Sigmoid colon (tissue), 7 donors: ENCODE measurements around the gene DOCK1. TPM values are rescaled to one million over a fixed set of nuclear protein-coding genes. Genes with fewer than 3 reads are reported as not detected.
"Not testable (repeated sequence)": the region's sequence is repeated elsewhere in the genome, so short reads cannot be mapped to it uniquely, and the experiment has no call there.

Experiments used
- DNase-seq: peaks from one replicate; pipeline ENCODE4 v3.0.0-alpha.2; 2019
- H3K27ac ChIP-seq, 4 donors: fragments of 200-600 bp; sonication (generic); one replicate each; pipeline ENCODE4 v1.5.1; 2016 to 2019; ENCODE audit warnings: mild to moderate bottlenecking in 1 of 4
- H3K27me3 ChIP-seq, 3 donors: fragments of 200-600 bp; sonication (generic); one replicate each; pipeline ENCODE4 v1.5.1; 2019; ENCODE audit warnings: mild to moderate bottlenecking in 1 of 3
- H3K36me3 ChIP-seq, 4 donors: fragments of 200-600 bp; sonication (generic); one replicate each; pipeline ENCODE4 v1.5.1; 2016 to 2019
- H3K4me1 ChIP-seq, 4 donors: fragments of 200-600 bp; sonication (generic); one replicate each; pipeline ENCODE4 v1.5.1; 2017 to 2019
- H3K4me3 ChIP-seq, 4 donors: fragments of 200-600 bp; sonication (generic); one replicate each; pipeline ENCODE4 v1.5.1; 2017 to 2019; ENCODE audit warnings: mild to moderate bottlenecking in 2 of 4, moderate library complexity in 1 of 4
- H3K9me3 ChIP-seq, 4 donors: fragments of 200-600 bp in 3 of 4; sonication (generic) in 3 of 4; one replicate each; pipeline versions ENCODE4 v1.5.1 to v1.6.1; 2013 to 2019
- EP300 ChIP-seq, 4 donors: sonication (generic); formaldehyde crosslinking; IDR thresholded peaks; one replicate each; pipeline ENCODE4 v1.6.1; 2017; ENCODE audit warnings: antibody characterized with exemption in 4 of 4
- POLR2A ChIP-seq, 2 donors: fragments of 450-650 bp; IDR thresholded peaks; one replicate each; pipeline ENCODE4 v1.6.1; 2016; ENCODE audit warnings: antibody characterized with exemption in 2 of 2, mild to moderate bottlenecking in 2 of 2, moderate library complexity in 2 of 2
- POLR2AphosphoS5 ChIP-seq, 4 donors: sonication (generic); formaldehyde crosslinking; IDR thresholded peaks; one replicate each; pipeline ENCODE4 v1.6.1; 2017; ENCODE audit warnings: antibody characterized with exemption in 4 of 4
- WGBS, 2 donors: extraction: QIAGEN DNeasy Blood & Tissue Kit; methylation state at CpG; one replicate each; pipeline ENCODE4 v1.1.7; 2013; 5-methylcytosine and 5-hydroxymethylcytosine counted together
- intact Hi-C: fragments of 100-400 bp; cut with DNase I; formaldehyde crosslinking; loops from one replicate; pipeline ENCODE4 v1.15.1; 2023
- polyA plus RNA-seq, 3 donors: library from polyadenylated mRNA; stranded (reverse); fragments of 200-250 nt; gene quantifications; one replicate each; pipeline ENCODE4 v1.2.3, GENCODE V29; 2013
- total RNA-seq, 4 donors: library from RNA; depleted of rRNA; stranded (reverse); fragments of >200 nt; gene quantifications; one replicate each; pipeline ENCODE4 v1.1.0, GENCODE V29; 2016
- TF ChIP-seq, protein P1 (sequence below), 4 experiments: fragments of 450-650 bp in 3 of 4; fragments of 200-600 bp in 1 of 4; IDR thresholded peaks; one replicate each; pipeline ENCODE4 v1.5.1; 2016 to 2019; ENCODE audit warnings: antibody characterized with exemption in 4 of 4, mild to moderate bottlenecking in 3 of 4, moderate library complexity in 2 of 4
- donor health status: healthy with polysubstance abuse.
- donor health status: Bipolar disorder and iron deficiency.
- donor health status: healthy.

Gene DOCK1
- total and polyA plus RNA-seq, 7 donors: 15.0 to 53.7 (median 40.2) TPM

DNA sequence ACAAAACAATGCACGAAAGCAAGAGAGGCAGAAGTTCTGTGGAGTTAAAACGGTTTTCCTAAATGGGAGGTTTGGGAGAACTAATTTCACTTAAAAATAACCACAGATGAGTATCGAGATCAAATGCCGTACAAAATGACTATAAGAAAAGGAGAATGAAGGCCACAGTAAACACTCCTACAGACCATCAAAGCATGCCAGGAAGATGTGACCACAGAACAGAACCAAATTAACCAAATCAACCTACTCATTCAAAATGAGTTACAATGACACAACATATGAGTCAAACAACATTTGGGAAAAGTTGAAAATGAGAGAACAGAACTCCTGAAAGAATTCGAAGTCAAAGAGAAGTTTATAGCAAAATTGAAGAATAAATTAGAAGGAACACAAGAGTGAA is 24.3 kb upstream of the DOCK1 start:
- H3K9me3 ChIP-seq: no peaks in the 10 kb centered on the region
- H3K4me3 ChIP-seq: no peak overlapping the region
- TF ChIP-seq POLR2AphosphoS5 (IDR thresholded peaks at IDR 0.05) (no peak), POLR2A (IDR thresholded peaks at IDR 0.05) (no peak), EP300 (IDR thresholded peaks at IDR 0.05) (no peak)
- TF ChIP-seq, protein P1, sequence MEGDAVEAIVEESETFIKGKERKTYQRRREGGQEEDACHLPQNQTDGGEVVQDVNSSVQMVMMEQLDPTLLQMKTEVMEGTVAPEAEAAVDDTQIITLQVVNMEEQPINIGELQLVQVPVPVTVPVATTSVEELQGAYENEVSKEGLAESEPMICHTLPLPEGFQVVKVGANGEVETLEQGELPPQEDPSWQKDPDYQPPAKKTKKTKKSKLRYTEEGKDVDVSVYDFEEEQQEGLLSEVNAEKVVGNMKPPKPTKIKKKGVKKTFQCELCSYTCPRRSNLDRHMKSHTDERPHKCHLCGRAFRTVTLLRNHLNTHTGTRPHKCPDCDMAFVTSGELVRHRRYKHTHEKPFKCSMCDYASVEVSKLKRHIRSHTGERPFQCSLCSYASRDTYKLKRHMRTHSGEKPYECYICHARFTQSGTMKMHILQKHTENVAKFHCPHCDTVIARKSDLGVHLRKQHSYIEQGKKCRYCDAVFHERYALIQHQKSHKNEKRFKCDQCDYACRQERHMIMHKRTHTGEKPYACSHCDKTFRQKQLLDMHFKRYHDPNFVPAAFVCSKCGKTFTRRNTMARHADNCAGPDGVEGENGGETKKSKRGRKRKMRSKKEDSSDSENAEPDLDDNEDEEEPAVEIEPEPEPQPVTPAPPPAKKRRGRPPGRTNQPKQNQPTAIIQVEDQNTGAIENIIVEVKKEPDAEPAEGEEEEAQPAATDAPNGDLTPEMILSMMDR (IDR thresholded peaks at IDR 0.05): no peak
- H3K36me3 ChIP-seq: no peaks in the 10 kb centered on the region
- 71 to 85% methylated on average over 5 of the region's 5 CpGs for WGBS, 2 donors
- H3K27ac ChIP-seq: no peak overlapping the region
- no peaks in the 10 kb centered on the region for H3K4me1 ChIP-seq
- intact Hi-C loops: no loop called here
- no peak for DNase-seq
- peaks cover 0 to 16% (median 0%) of the 10 kb centered on the region in 3 donors for H3K27me3 ChIP-seq

DNA sequence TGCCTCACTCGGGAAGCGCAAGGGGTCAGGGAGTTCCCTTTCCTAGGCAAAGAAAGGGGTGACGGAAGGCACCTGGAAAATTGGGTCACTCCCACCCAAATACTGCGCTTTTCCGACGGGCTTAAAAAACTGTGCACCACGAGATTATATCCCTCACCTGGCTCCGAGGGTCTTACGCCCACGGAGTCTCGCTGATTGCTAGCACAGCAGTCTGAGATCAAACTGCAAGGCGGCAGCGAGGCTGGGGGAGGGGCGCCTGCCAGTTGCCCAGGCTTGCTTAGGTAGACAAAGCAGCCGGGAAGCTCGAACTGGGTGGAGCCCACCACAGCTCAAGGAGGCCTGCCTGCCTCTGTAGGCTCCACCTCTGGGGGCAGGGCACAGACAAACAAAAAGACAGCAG is 23.2 kb upstream of the DOCK1 start:
- 16 to 17% methylated on average over 16 of the region's 16 CpGs for WGBS, 2 donors
- DNase-seq: not testable (repeated sequence)

DNA sequence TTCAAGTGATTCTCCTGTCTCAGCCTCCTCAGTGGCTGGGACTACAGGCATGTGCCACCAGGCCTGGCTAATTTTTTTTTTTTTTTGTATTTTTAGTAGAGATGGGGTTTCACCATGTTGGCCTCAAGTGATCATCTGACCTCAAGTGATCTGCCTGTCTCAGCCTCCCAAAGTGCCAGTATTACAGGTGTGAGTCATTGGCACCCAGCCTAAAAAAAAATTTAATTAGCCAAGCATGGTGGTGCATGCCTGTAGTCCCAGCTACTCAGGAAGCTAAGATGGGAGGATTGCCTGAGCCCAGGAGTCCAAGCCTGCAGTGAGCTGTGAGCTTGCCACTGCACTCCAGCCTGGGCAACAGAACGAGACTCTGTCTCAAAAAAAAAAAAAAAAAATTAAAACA is 16.8 kb upstream of the DOCK1 start:
- H3K36me3 ChIP-seq, H3K4me1 ChIP-seq, H3K9me3 ChIP-seq, H3K27me3 ChIP-seq, DNase-seq, intact Hi-C loops, H3K4me3 ChIP-seq, H3K27ac ChIP-seq: not testable (repeated sequence)
- 74 to 84% methylated on average over 1 of the region's 1 CpG for WGBS, 2 donors

More for the DNA sequence above, 23.2 kb upstream of the DOCK1 start:
- intact Hi-C loops, H3K4me1 ChIP-seq, H3K36me3 ChIP-seq, H3K27ac ChIP-seq, H3K9me3 ChIP-seq, H3K4me3 ChIP-seq: not testable (repeated sequence)
- H3K27me3 ChIP-seq: peaks cover 0 to 16% (median 0%) of the 10 kb centered on the region in 3 donors

GRCh38 chr10:126889421-126889820 is 15.8 kb upstream of the DOCK1 start:
- 53 to 77% methylated on average over 1 of the region's 1 CpG for WGBS, 2 donors
- no peak overlapping the region for H3K4me3 ChIP-seq

GRCh38 chr10:126890797-126891196 is 14.4 kb upstream of the DOCK1 start:
- intact Hi-C loops, H3K9me3 ChIP-seq, H3K4me3 ChIP-seq, H3K36me3 ChIP-seq, H3K4me1 ChIP-seq, H3K27me3 ChIP-seq, H3K27ac ChIP-seq, DNase-seq: not testable (repeated sequence)
- 91% methylated on average over 5 of the region's 5 CpGs for WGBS, 2 donors

More at GRCh38 chr10:126889421-126889820, 15.8 kb upstream of the DOCK1 start:
- Histone ChIP-seq H3K27ac (no peak overlapping the region), H3K27me3 (peaks cover 0 to 5% (median 0%) of the 10 kb centered on the region in 3 donors), H3K36me3 (no peaks in the 10 kb centered on the region), H3K9me3 (no peaks in the 10 kb centered on the region), H3K4me1 (no peaks in the 10 kb centered on the region)
- no peak for TF ChIP-seq POLR2A (IDR thresholded peaks at IDR 0.05)
- TF ChIP-seq POLR2AphosphoS5 (IDR thresholded peaks at IDR 0.05): no peak
- TF ChIP-seq EP300 (IDR thresholded peaks at IDR 0.05): no peak
- TF ChIP-seq, protein P1 (IDR thresholded peaks at IDR 0.05): no peak
- intact Hi-C loops: no loop called here
- DNase-seq: no peak

DNA sequence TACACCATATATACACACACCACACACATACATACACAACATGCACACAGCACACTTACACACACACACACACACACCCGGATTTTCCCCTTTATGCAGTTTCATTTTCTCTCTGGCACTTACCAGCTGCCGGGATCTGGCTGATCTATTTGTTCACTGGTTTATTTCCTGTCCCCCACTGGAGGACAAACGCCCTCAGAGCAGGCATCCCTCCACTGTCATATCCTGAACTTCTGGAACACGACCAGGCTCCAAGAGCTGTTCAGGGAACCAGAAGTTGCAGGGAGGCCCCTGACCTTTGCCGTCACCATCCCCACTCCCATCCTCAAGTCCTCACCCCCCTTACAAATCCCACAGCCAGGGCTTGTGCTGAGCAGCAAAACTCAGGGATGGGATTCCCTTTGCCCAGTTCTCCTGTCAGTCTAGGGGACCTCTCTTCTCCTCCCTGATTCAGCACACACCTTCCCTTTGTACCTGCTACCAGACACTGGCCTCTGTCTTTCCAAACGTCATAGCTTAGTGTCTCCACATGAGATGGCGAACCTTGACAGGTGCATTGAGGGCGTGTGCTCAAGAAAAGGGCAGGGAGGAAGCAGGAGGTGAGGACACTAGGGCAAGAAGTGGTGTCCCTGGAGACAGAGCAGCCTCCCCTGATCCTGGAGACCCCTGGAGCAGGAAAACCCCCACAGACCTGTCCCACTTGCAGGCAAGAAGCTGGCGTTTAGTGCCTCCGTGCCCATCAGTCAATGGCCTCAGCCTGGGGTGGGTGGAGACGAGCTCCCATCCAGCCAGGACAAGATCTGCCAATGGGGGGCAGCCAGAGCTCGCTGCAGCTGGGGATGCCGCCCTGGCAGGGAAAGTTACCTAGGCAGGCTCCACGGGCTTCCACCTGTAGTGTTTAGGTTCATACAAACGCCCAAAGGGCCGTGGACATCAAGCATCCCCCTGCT is 12.7 kb upstream of the DOCK1 start:
- TF ChIP-seq POLR2A (IDR thresholded peaks at IDR 0.05): no peak
- no peak for TF ChIP-seq POLR2AphosphoS5 (IDR thresholded peaks at IDR 0.05)
- TF ChIP-seq, protein P1 (IDR thresholded peaks at IDR 0.05): no peak
- no peak for TF ChIP-seq EP300 (IDR thresholded peaks at IDR 0.05)
- Histone ChIP-seq H3K9me3 (no peaks in the 10 kb centered on the region), H3K4me1 (no peaks in the 10 kb centered on the region), H3K36me3 (no peaks in the 10 kb centered on the region), H3K27ac (no peak overlapping the region), H3K4me3 (no peak overlapping the region), H3K27me3 (peaks cover 0 to 12% (median 0%) of the 10 kb centered on the region in 3 donors)
- intact Hi-C loops: no loop called here
- DNase-seq: no peak
- 58 to 67% methylated on average over 16 of the region's 16 CpGs for WGBS, 2 donors
